Sigmoid colon (tissue), 7 donors: Measurements from ENCODE around the gene NEK11. TPM values are rescaled to one million over a fixed set of nuclear protein-coding genes. Genes with fewer than 3 reads are reported as not detected.

Experiments
- DNase-seq: peaks from one replicate; pipeline ENCODE4 v3.0.0-alpha.2; 2019
- H3K27ac ChIP-seq, 4 donors: fragments of 200-600 bp; sonication (generic); one replicate each; pipeline ENCODE4 v1.5.1; 2016 to 2019; ENCODE audit warnings: mild to moderate bottlenecking in 1 of 4
- H3K27me3 ChIP-seq, 3 donors: fragments of 200-600 bp; sonication (generic); one replicate each; pipeline ENCODE4 v1.5.1; 2019; ENCODE audit warnings: mild to moderate bottlenecking in 1 of 3
- H3K36me3 ChIP-seq, 4 donors: fragments of 200-600 bp; sonication (generic); one replicate each; pipeline ENCODE4 v1.5.1; 2016 to 2019
- H3K4me1 ChIP-seq, 4 donors: fragments of 200-600 bp; sonication (generic); one replicate each; pipeline ENCODE4 v1.5.1; 2017 to 2019
- H3K4me3 ChIP-seq, 4 donors: fragments of 200-600 bp; sonication (generic); one replicate each; pipeline ENCODE4 v1.5.1; 2017 to 2019; ENCODE audit warnings: mild to moderate bottlenecking in 2 of 4, moderate library complexity in 1 of 4
- H3K9me3 ChIP-seq, 4 donors: fragments of 200-600 bp in 3 of 4; sonication (generic) in 3 of 4; one replicate each; pipeline versions ENCODE4 v1.5.1 to v1.6.1; 2013 to 2019
- CTCF ChIP-seq, 4 experiments: fragments of 450-650 bp in 3 of 4; fragments of 200-600 bp in 1 of 4; IDR thresholded peaks; one replicate each; pipeline ENCODE4 v1.5.1; 2016 to 2019; ENCODE audit warnings: antibody characterized with exemption in 4 of 4, mild to moderate bottlenecking in 3 of 4, moderate library complexity in 2 of 4
- EP300 ChIP-seq, 4 donors: sonication (generic); formaldehyde crosslinking; IDR thresholded peaks; one replicate each; pipeline ENCODE4 v1.6.1; 2017; ENCODE audit warnings: antibody characterized with exemption in 4 of 4
- POLR2A ChIP-seq, 2 donors: fragments of 450-650 bp; IDR thresholded peaks; one replicate each; pipeline ENCODE4 v1.6.1; 2016; ENCODE audit warnings: antibody characterized with exemption in 2 of 2, mild to moderate bottlenecking in 2 of 2, moderate library complexity in 2 of 2
- POLR2AphosphoS5 ChIP-seq, 4 donors: sonication (generic); formaldehyde crosslinking; IDR thresholded peaks; one replicate each; pipeline ENCODE4 v1.6.1; 2017; ENCODE audit warnings: antibody characterized with exemption in 4 of 4
- WGBS, 2 donors: extraction: QIAGEN DNeasy Blood & Tissue Kit; methylation state at CpG; one replicate each; pipeline ENCODE4 v1.1.7; 2013; 5-methylcytosine and 5-hydroxymethylcytosine counted together
- intact Hi-C: fragments of 100-400 bp; cut with DNase I; formaldehyde crosslinking; loops from one replicate; pipeline ENCODE4 v1.15.1; 2023
- polyA plus RNA-seq, 3 donors: library from polyadenylated mRNA; stranded (reverse); fragments of 200-250 nt; gene quantifications; one replicate each; pipeline ENCODE4 v1.2.3, GENCODE V29; 2013
- total RNA-seq, 4 donors: library from RNA; depleted of rRNA; stranded (reverse); fragments of >200 nt; gene quantifications; one replicate each; pipeline ENCODE4 v1.1.0, GENCODE V29; 2016
- donor health status: healthy with polysubstance abuse.
- donor health status: Bipolar disorder and iron deficiency.
- donor health status: healthy.

Gene NEK11
- total and polyA plus RNA-seq, 7 donors, result 1.6 to 12.2 (median 4.3) TPM

- Histone ChIP-seq H3K9me3 (no peaks in the 10 kb centered on the region), H3K27me3 (no peaks in the 10 kb centered on the region), H3K4me1 (no peaks in the 10 kb centered on the region), H3K4me3 (no peak overlapping the region), H3K27ac (no peak overlapping the region), H3K36me3 (peaks cover 0 to 17% (median 0%) of the 10 kb centered on the region in 4 donors)
- no peak for DNase-seq
- intact Hi-C loops, result no loop called here
- TF ChIP-seq POLR2AphosphoS5 (IDR thresholded peaks at IDR 0.05) (no peak), POLR2A (IDR thresholded peaks at IDR 0.05) (no peak), CTCF (IDR thresholded peaks at IDR 0.05) (no peak), EP300 (IDR thresholded peaks at IDR 0.05) (no peak)
- WGBS, 2 donors, result 89% methylated on average over 1 of the region's 1 CpG
Measured at GRCh38 chr3:131167867-131168266, 141.2 kb downstream of the NEK11 start.

- H3K27me3 ChIP-seq, result no peaks in the 10 kb centered on the region
- no peaks in the 10 kb centered on the region for H3K9me3 ChIP-seq
- TF ChIP-seq CTCF (IDR thresholded peaks at IDR 0.05) (no peak), POLR2AphosphoS5 (IDR thresholded peaks at IDR 0.05) (no peak), EP300 (IDR thresholded peaks at IDR 0.05) (no peak), POLR2A (IDR thresholded peaks at IDR 0.05) (no peak)
- H3K27ac ChIP-seq, result no peak overlapping the region
- no peaks in the 10 kb centered on the region for H3K4me1 ChIP-seq
- intact Hi-C loops, result no loop called here
- no peak overlapping the region for H3K4me3 ChIP-seq
- H3K36me3 ChIP-seq, result peaks cover 0 to 17% (median 0%) of the 10 kb centered on the region in 4 donors
- 75 to 81% methylated on average over 3 of the region's 3 CpGs for WGBS, 2 donors
- DNase-seq, result no peak
Measured at GRCh38 chr3:131169331-131169730, 142.7 kb downstream of the NEK11 start.

GRCh38 chr3:131172502-131173200 is 146.0 kb downstream of the NEK11 start:
- Histone ChIP-seq H3K9me3 (no peaks in the 10 kb centered on the region), H3K27me3 (no peaks in the 10 kb centered on the region), H3K4me3 (no peak overlapping the region), H3K36me3 (peaks cover 0 to 18% (median 0%) of the 10 kb centered on the region in 4 donors), H3K4me1 (no peaks in the 10 kb centered on the region), H3K27ac (no peak overlapping the region)
- intact Hi-C loops, result no loop called here
- WGBS, 2 donors, result 91 to 93% methylated on average over 3 of the region's 3 CpGs
- no peak for DNase-seq
- TF ChIP-seq CTCF (IDR thresholded peaks at IDR 0.05) (no peak), POLR2AphosphoS5 (IDR thresholded peaks at IDR 0.05) (no peak), POLR2A (IDR thresholded peaks at IDR 0.05) (no peak), EP300 (IDR thresholded peaks at IDR 0.05) (no peak)

GRCh38 chr3:131174752-131175151 is 148.1 kb downstream of the NEK11 start:
- H3K4me1 ChIP-seq, result no peaks in the 10 kb centered on the region
- TF ChIP-seq CTCF (IDR thresholded peaks at IDR 0.05), result no peak
- no peak for TF ChIP-seq POLR2AphosphoS5 (IDR thresholded peaks at IDR 0.05)
- TF ChIP-seq EP300 (IDR thresholded peaks at IDR 0.05), result no peak
- no peak for TF ChIP-seq POLR2A (IDR thresholded peaks at IDR 0.05)
- H3K4me3 ChIP-seq, result no peak overlapping the region
- WGBS, 2 donors, result 68 to 87% methylated on average over 1 of the region's 1 CpG
- H3K36me3 ChIP-seq, result peaks cover 0 to 21% (median 0%) of the 10 kb centered on the region in 4 donors
- intact Hi-C loops, result no loop called here
- no peak for DNase-seq
- H3K9me3 ChIP-seq, result no peaks in the 10 kb centered on the region
- no peaks in the 10 kb centered on the region for H3K27me3 ChIP-seq
- no peak overlapping the region for H3K27ac ChIP-seq
